HG02884 (cell line): ENCODE data around the gene CTBP2.

ENCODE experiments used
- ATAC-seq: cut with Tn5 transposase; IDR thresholded peaks from one replicate; pipeline ENCODE4 v1.9.1; 2021; ENCODE audit warnings: mild to moderate bottlenecking, moderate library complexity; ENCODE audit not compliant: unreplicated experiment

CTBP2 gene

GRCh38 chr10:125002047-125002422 lies 158.3 kb downstream of the CTBP2 start:
- no peak for ATAC-seq

GRCh38 chr10:125001313-125002046 lies 158.9 kb downstream of the CTBP2 start:
- ATAC-seq, result no peak

- no peak for ATAC-seq
These were observed 159.7 kb downstream of the CTBP2 start for GRCh38 chr10:125000366-125001312.

GRCh38 chr10:124999433-125000365 lies 160.7 kb downstream of the CTBP2 start:
- no peak for ATAC-seq

- no peak for ATAC-seq
These were observed 161.6 kb downstream of the CTBP2 start for GRCh38 chr10:124998624-124999291.

GRCh38 chr10:124997771-124998623 lies 162.4 kb downstream of the CTBP2 start:
- no peak for ATAC-seq

- ATAC-seq, result no peak
These were observed 163.1 kb downstream of the CTBP2 start for GRCh38 chr10:124997306-124997705.

GRCh38 chr10:124996854-124997215 lies 163.5 kb downstream of the CTBP2 start:
- ATAC-seq, result no peak

GRCh38 chr10:124996127-124996853 lies 164.1 kb downstream of the CTBP2 start:
- no peak for ATAC-seq

- ATAC-seq, result no peak
These were observed 164.8 kb downstream of the CTBP2 start for GRCh38 chr10:124995605-124996004.

- ATAC-seq, result no peak
These were observed 165.5 kb downstream of the CTBP2 start for GRCh38 chr10:124994573-124995473.

- no peak for ATAC-seq
These were observed 166.5 kb downstream of the CTBP2 start for GRCh38 chr10:124993736-124994451.

- no peak for ATAC-seq
These were observed 167.0 kb downstream of the CTBP2 start for GRCh38 chr10:124993345-124993708.

- ATAC-seq, result no peak
These were observed 167.7 kb downstream of the CTBP2 start for GRCh38 chr10:124992462-124993344.

GRCh38 chr10:124991835-124992234 lies 168.5 kb downstream of the CTBP2 start:
- no peak for ATAC-seq
